GM18508 (cell line): ENCODE data around the gene TBL2.
"Not testable (repeated sequence)": the region's sequence is repeated elsewhere in the genome, so short reads cannot be mapped to it uniquely, and the experiment has no call there.

ENCODE experiments used
- ATAC-seq: cut with Tn5 transposase; IDR thresholded peaks from one replicate; pipeline ENCODE4 v1.9.1; 2021; ENCODE audit warnings: moderate number of reproducible peaks; ENCODE audit not compliant: insufficient read depth, unreplicated experiment

Gene TBL2

GRCh38 chr7:73578342-73579128 is at the start of gene TBL2:
Gene TBL2, minus strand, starts transcription at chr7:73578579. Its CDS starts 30 bp downstream, at chr7:73578549.
- peak; percentile 57 for ATAC-seq

GRCh38 chr7:73626814-73627213 is 48.4 kb upstream of the TBL2 start:
- no peak for ATAC-seq

GRCh38 chr7:73625276-73625675 is 46.9 kb upstream of the TBL2 start:
- ATAC-seq, result no peak

GRCh38 chr7:73624669-73625001 is 46.3 kb upstream of the TBL2 start:
- no peak for ATAC-seq

GRCh38 chr7:73623798-73624668 is 45.7 kb upstream of the TBL2 start, which contains the start of gene MLXIPL:
Gene MLXIPL, minus strand, starts transcription at chr7:73624522. Its CDS starts 30 bp downstream, at chr7:73624492.
- ATAC-seq, result no peak

- ATAC-seq, result no peak
Measured at GRCh38 chr7:73622909-73623797, 44.8 kb upstream of the TBL2 start.

GRCh38 chr7:73622527-73622908 is 44.1 kb upstream of the TBL2 start:
- no peak for ATAC-seq

- ATAC-seq, result no peak
Measured at GRCh38 chr7:73621168-73622063, 43.0 kb upstream of the TBL2 start.

GRCh38 chr7:73619394-73619793 is 41.0 kb upstream of the TBL2 start:
- ATAC-seq, result not testable (repeated sequence)

GRCh38 chr7:73618538-73618937 is 40.2 kb upstream of the TBL2 start:
- ATAC-seq, result no peak

- ATAC-seq, result not testable (repeated sequence)
Measured at GRCh38 chr7:73617520-73617919, 39.1 kb upstream of the TBL2 start.

GRCh38 chr7:73615886-73616285 is 37.5 kb upstream of the TBL2 start:
- no peak for ATAC-seq

- ATAC-seq, result not testable (repeated sequence)
Measured at GRCh38 chr7:73614937-73615336, 36.6 kb upstream of the TBL2 start.

- no peak for ATAC-seq
Measured at GRCh38 chr7:73613954-73614735, 35.8 kb upstream of the TBL2 start.

GRCh38 chr7:73612598-73613269 is 34.4 kb upstream of the TBL2 start:
- no peak for ATAC-seq

GRCh38 chr7:73611017-73611555 is 32.7 kb upstream of the TBL2 start:
- no peak for ATAC-seq

GRCh38 chr7:73610105-73610504 is 31.7 kb upstream of the TBL2 start:
- no peak for ATAC-seq

- ATAC-seq, result not testable (repeated sequence)
Measured at GRCh38 chr7:73607692-73607983, 29.3 kb upstream of the TBL2 start.
